Vagina (tissue), 2 donors: ENCODE measurements around the gene TCTN3. TPM values are rescaled to one million over a fixed set of nuclear protein-coding genes. Genes with fewer than 3 reads are reported as not detected.

Source experiments
- DNase-seq, 2 donors: peaks; one replicate each; pipeline ENCODE4 v3.0.0-alpha.2; 2017; ENCODE audit errors: extremely low spot score in 2 of 2
- H3K27ac ChIP-seq: fragments of 200-600 bp; sonication (generic); one replicate; pipeline ENCODE4 v1.5.1; 2019
- H3K27me3 ChIP-seq: fragments of 200-600 bp; sonication (generic); one replicate; pipeline ENCODE4 v1.5.1; 2019
- H3K36me3 ChIP-seq, 2 donors: fragments of 200-600 bp; sonication (generic); one replicate each; pipeline ENCODE4 v1.5.1; 2017 to 2019
- H3K4me1 ChIP-seq: fragments of 200-600 bp; sonication (generic); one replicate; pipeline ENCODE4 v1.5.1; 2019
- H3K4me3 ChIP-seq, 2 donors: fragments of 200-600 bp; sonication (generic); 1 replicate in 1 of 2; 2 replicates in 1 of 2; pipeline ENCODE4 v1.5.1; 2016 to 2019
- H3K9me3 ChIP-seq: fragments of 200-600 bp; sonication (generic); one replicate; pipeline ENCODE4 v1.5.1; 2019
- POLR2A ChIP-seq, 2 donors: fragments of 450-650 bp; IDR thresholded peaks; one replicate each; pipeline ENCODE4 v1.6.1; 2017; ENCODE audit warnings: antibody characterized with exemption in 2 of 2, mild to moderate bottlenecking in 2 of 2, moderate library complexity in 2 of 2
- POLR2AphosphoS5 ChIP-seq, 2 donors: sonication (generic); formaldehyde crosslinking; IDR thresholded peaks; one replicate each; pipeline ENCODE4 v1.9.0; 2017; ENCODE audit warnings: antibody characterized with exemption in 2 of 2, mild to moderate bottlenecking in 2 of 2, low read depth in 1 of 2; ENCODE audit not compliant: insufficient read depth in 1 of 2
- intact Hi-C: fragments of 100-400 bp; cut with DNase I; formaldehyde crosslinking; loops from one replicate; pipeline ENCODE4 v1.15.1; 2023
- total RNA-seq: library from RNA; depleted of rRNA; stranded (reverse); fragments of >200 nt; gene quantifications from one replicate; pipeline ENCODE4 v1.2.3, GENCODE V29; 2016
- TF ChIP-seq, protein P1 (sequence below), 3 experiments: fragments of 450-650 bp in 2 of 3; fragments of 200-600 bp in 1 of 3; sonication (generic) in 1 of 3; IDR thresholded peaks; one replicate each; pipeline ENCODE4 v1.5.1; 2017 to 2019; ENCODE audit warnings: antibody characterized with exemption in 3 of 3, mild to moderate bottlenecking in 2 of 3, moderate library complexity in 2 of 3

Gene TCTN3
- total RNA-seq, 1 donor from 2014 or later: 15.2 TPM

DNA sequence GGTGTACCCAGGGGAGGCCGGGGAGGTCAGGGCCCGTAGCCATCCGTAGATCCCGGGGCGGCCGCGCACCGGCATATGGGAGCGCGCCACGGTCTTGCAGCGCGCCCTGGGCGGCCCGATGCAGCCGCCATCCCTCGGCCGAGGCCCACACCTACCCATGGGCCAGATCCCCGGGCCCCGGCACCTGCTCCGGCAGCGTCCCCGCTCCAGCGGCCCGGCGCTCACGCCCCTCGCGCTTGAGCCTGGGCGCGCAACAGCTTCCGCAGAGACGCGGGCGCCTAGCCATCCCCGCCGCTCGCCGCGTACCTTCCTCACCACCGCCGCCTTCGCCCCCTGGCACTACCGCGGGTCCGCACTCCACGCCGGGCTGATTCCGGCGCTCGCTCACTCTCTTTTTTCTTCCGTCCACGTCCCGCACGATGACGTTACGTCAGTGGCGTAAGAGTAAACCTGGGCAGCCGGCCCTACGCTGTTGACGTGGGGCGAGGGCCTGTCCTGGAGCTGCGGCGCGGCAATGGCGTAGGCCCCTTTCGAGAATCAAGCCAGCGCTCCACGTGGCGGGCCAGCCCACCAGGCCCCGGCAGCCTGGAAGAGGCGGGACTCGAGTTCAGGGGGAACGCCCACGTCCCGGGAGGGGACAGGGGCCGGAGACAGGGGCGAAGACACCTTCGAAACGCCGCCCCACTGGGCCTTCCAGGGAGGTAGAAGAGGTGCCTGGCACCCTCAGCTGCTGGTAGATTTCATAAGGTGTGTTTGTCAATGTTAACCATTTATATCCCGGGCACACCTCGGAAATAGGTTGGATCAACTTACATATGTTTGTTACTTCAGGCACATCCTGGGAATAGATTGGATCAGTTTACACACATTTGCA lies 37.2 kb downstream of the TCTN3 start, which contains the start of gene ALDH18A1:
TSS of gene ALDH18A1 (minus strand) at position 421 of the 874 bp plus-strand sequence. CDS start 3,334 bp downstream, outside the sequence.
- DNase-seq: peak in 1 of 2 donors; percentile 90
- TF ChIP-seq POLR2A (IDR thresholded peaks at IDR 0.05) (no peak), POLR2AphosphoS5 (IDR thresholded peaks at IDR 0.05; ENCODE audit: insufficient read depth in 1 of 2, low read depth in 1 of 2) (peak in 1 of 2 donors; percentile 76)
- TF ChIP-seq, protein P1, sequence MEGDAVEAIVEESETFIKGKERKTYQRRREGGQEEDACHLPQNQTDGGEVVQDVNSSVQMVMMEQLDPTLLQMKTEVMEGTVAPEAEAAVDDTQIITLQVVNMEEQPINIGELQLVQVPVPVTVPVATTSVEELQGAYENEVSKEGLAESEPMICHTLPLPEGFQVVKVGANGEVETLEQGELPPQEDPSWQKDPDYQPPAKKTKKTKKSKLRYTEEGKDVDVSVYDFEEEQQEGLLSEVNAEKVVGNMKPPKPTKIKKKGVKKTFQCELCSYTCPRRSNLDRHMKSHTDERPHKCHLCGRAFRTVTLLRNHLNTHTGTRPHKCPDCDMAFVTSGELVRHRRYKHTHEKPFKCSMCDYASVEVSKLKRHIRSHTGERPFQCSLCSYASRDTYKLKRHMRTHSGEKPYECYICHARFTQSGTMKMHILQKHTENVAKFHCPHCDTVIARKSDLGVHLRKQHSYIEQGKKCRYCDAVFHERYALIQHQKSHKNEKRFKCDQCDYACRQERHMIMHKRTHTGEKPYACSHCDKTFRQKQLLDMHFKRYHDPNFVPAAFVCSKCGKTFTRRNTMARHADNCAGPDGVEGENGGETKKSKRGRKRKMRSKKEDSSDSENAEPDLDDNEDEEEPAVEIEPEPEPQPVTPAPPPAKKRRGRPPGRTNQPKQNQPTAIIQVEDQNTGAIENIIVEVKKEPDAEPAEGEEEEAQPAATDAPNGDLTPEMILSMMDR (IDR thresholded peaks at IDR 0.05): no peak
- peak within 1 kb of the TSS; percentile 81 to 94 for H3K4me3 ChIP-seq
- H3K4me1 ChIP-seq: peaks cover 25% of the 10 kb centered on the region
- no peaks in the 10 kb centered on the region for H3K27me3 ChIP-seq
- H3K36me3 ChIP-seq: peaks cover 0 to 13% of the 10 kb centered on the region in 2 donors
- intact Hi-C loops: no loop called here
- no peaks in the 10 kb centered on the region for H3K9me3 ChIP-seq
- peak within 1 kb of the TSS; percentile 51 for H3K27ac ChIP-seq

- Histone ChIP-seq H3K4me3 (peak overlapping the region; percentile 81 to 94), H3K27ac (peak overlapping the region; percentile 51), H3K36me3 (peaks cover 0 to 17% of the 10 kb centered on the region in 2 donors), H3K9me3 (no peaks in the 10 kb centered on the region), H3K27me3 (no peaks in the 10 kb centered on the region), H3K4me1 (peaks cover 25% of the 10 kb centered on the region)
- DNase-seq: no peak
- intact Hi-C loops: no loop called here
- TF ChIP-seq POLR2AphosphoS5 (IDR thresholded peaks at IDR 0.05; ENCODE audit: insufficient read depth in 1 of 2, low read depth in 1 of 2): no peak
- no peak for TF ChIP-seq POLR2A (IDR thresholded peaks at IDR 0.05)
- TF ChIP-seq, protein P1 (IDR thresholded peaks at IDR 0.05): no peak
These were observed 38.0 kb downstream of the TCTN3 start for GRCh38 chr10:95655571-95656290.

DNA sequence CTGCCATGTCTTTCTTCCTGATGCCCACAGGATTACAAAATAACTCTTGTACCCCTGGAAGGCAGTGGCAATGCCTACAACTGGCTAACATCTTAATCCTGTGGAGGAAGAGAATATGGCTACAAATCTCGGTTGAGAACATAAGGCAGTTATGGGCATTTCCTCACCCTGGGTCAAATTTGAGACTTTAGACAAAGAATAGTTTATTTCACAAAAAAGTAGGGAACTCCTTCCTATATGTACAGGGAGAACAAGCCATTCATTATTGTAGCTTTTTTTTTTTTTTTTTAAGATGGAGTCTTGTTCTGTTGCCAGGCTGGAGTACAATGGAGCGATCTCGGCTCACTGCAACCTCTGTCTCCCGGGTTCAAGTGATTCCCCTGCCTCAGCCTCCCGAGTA lies 39.8 kb downstream of the TCTN3 start:
- Histone ChIP-seq H3K4me1 (peaks cover 25% of the 10 kb centered on the region), H3K27ac (no peak overlapping the region), H3K4me3 (no peak overlapping the region), H3K36me3 (peaks cover 0 to 17% of the 10 kb centered on the region in 2 donors), H3K27me3 (no peaks in the 10 kb centered on the region), H3K9me3 (no peaks in the 10 kb centered on the region)
- intact Hi-C loops: loop anchor here (5.0 kb wide), 1 partner anchor 1732 kb away; no protein-coding TSS in a partner anchor
- TF ChIP-seq POLR2A (IDR thresholded peaks at IDR 0.05) (no peak), POLR2AphosphoS5 (IDR thresholded peaks at IDR 0.05; ENCODE audit: insufficient read depth in 1 of 2, low read depth in 1 of 2) (no peak)
- TF ChIP-seq, protein P1 (IDR thresholded peaks at IDR 0.05): no peak
- no peak for DNase-seq

GRCh38 chr10:95651346-95652060 lies 42.2 kb downstream of the TCTN3 start:
- Histone ChIP-seq H3K27me3 (no peaks in the 10 kb centered on the region), H3K4me3 (no peak overlapping the region), H3K9me3 (no peaks in the 10 kb centered on the region), H3K4me1 (peaks cover 25% of the 10 kb centered on the region), H3K36me3 (peaks cover 0 to 17% of the 10 kb centered on the region in 2 donors), H3K27ac (no peak overlapping the region)
- intact Hi-C loops: loop anchor here (5.0 kb wide), 1 partner anchor 1729 kb away; no protein-coding TSS in a partner anchor
- no peak for DNase-seq
- TF ChIP-seq POLR2A (IDR thresholded peaks at IDR 0.05) (no peak), POLR2AphosphoS5 (IDR thresholded peaks at IDR 0.05; ENCODE audit: insufficient read depth in 1 of 2, low read depth in 1 of 2) (no peak)
- TF ChIP-seq, protein P1 (IDR thresholded peaks at IDR 0.05): no peak
